Liver (tissue), 9 donors: ENCODE results near the gene MAPKAP1. TPM values are rescaled to one million over a fixed set of nuclear protein-coding genes. Genes with fewer than 3 reads are reported as not detected.
"Not testable (repeated sequence)": the region's sequence is repeated elsewhere in the genome, so short reads cannot be mapped to it uniquely, and the experiment has no call there.

Source experiments
- DNase-seq: peaks from one replicate; pipeline ENCODE4 v3.0.0-alpha.2; 2017; ENCODE audit warnings: low spot score
- H3K27ac ChIP-seq, 2 donors: one replicate each; pipeline ENCODE4 v1.7.0; 2013; ENCODE audit warnings: inconsistent platforms in 2 of 2, low read length in 2 of 2, control low read depth in 1 of 2, low read depth in 1 of 2, mild to moderate bottlenecking in 1 of 2
- H3K27me3 ChIP-seq, 4 donors: one replicate each; pipeline versions ENCODE4 v1.6.1 to v1.7.0; 2013; ENCODE audit warnings: low read length in 3 of 4, inconsistent platforms in 1 of 4, mild to moderate bottlenecking in 1 of 4, moderate library complexity in 1 of 4; ENCODE audit not compliant: control insufficient read depth in 4 of 4, insufficient read depth in 4 of 4
- H3K36me3 ChIP-seq, 4 donors: one replicate each; pipeline versions ENCODE4 v1.6.1 to v1.7.0; 2013; ENCODE audit warnings: low read length in 3 of 4, mild to moderate bottlenecking in 3 of 4, low read depth in 1 of 4, moderate library complexity in 1 of 4; ENCODE audit not compliant: control insufficient read depth in 4 of 4, insufficient read depth in 3 of 4
- H3K4me1 ChIP-seq, 4 donors: one replicate each; pipeline versions ENCODE4 v1.6.1 to v1.7.0; 2013; ENCODE audit warnings: low read length in 3 of 4, mild to moderate bottlenecking in 3 of 4, moderate library complexity in 1 of 4; ENCODE audit not compliant: control insufficient read depth in 4 of 4, insufficient read depth in 4 of 4
- H3K4me3 ChIP-seq, 3 donors: one replicate each; pipeline versions ENCODE4 v1.6.1 to v1.7.0; 2013; ENCODE audit warnings: low read length in 3 of 3, control low read depth in 1 of 3, low read depth in 1 of 3, mild to moderate bottlenecking in 1 of 3
- H3K9ac ChIP-seq, 2 donors: one replicate each; pipeline ENCODE4 v1.7.0; 2013; ENCODE audit warnings: low read length in 2 of 2, mild to moderate bottlenecking in 2 of 2, moderate library complexity in 2 of 2, control low read depth in 1 of 2, low read depth in 1 of 2
- H3K9me3 ChIP-seq, 4 donors: one replicate each; pipeline versions ENCODE4 v1.6.1 to v1.7.0; 2013; ENCODE audit warnings: low read length in 3 of 4; ENCODE audit not compliant: control insufficient read depth in 4 of 4
- EGR1 ChIP-seq, 2 donors: IDR thresholded peaks; 2 replicates each; pipeline ENCODE4 v1.6.1; 2016 to 2018; ENCODE audit warnings: antibody characterized with exemption in 2 of 2, low read depth in 2 of 2
- FOXA1 ChIP-seq: IDR thresholded peaks from 2 replicates; pipeline ENCODE4 v1.6.1; 2016; ENCODE audit warnings: antibody characterized with exemption
- GABPA ChIP-seq, 2 donors: IDR thresholded peaks in 1 of 2; conservative IDR thresholded peaks in 1 of 2; 2 replicates each; pipeline ENCODE4 v1.6.1; 2016; ENCODE audit warnings: antibody characterized with exemption in 2 of 2, mild to moderate bottlenecking in 1 of 2, moderate library complexity in 1 of 2
- HNF4A ChIP-seq, 2 donors: conservative IDR thresholded peaks; 2 replicates each; pipeline ENCODE4 v1.6.1; 2016; ENCODE audit warnings: antibody characterized with exemption in 2 of 2, mild to moderate bottlenecking in 2 of 2
- HNF4G ChIP-seq: IDR thresholded peaks from 2 replicates; pipeline ENCODE4 v1.6.1; 2016; ENCODE audit warnings: antibody characterized with exemption
- JUND ChIP-seq, 2 donors: IDR thresholded peaks; 2 replicates each; pipeline ENCODE4 v1.6.1; 2016; ENCODE audit warnings: antibody characterized with exemption in 2 of 2
- NR2F2 ChIP-seq: IDR thresholded peaks from 2 replicates; pipeline ENCODE4 v1.6.1; 2016; ENCODE audit warnings: antibody characterized with exemption
- RAD21 ChIP-seq, 2 donors: IDR thresholded peaks; 2 replicates each; pipeline ENCODE4 v1.6.1; 2016; ENCODE audit warnings: antibody characterized with exemption in 2 of 2, mild to moderate bottlenecking in 2 of 2
- RXRA ChIP-seq, 2 donors: IDR thresholded peaks; 2 replicates each; pipeline ENCODE4 v1.6.1; 2017 to 2018; ENCODE audit warnings: antibody characterized with exemption in 2 of 2, mild to moderate bottlenecking in 1 of 2
- SP1 ChIP-seq: IDR thresholded peaks from 2 replicates; pipeline ENCODE4 v1.6.1; 2018; ENCODE audit warnings: antibody characterized with exemption, mild to moderate bottlenecking
- WGBS: extraction: QIAGEN DNeasy Blood & Tissue Kit; methylation state at CpG from one replicate; pipeline ENCODE4 v1.1.7; 2013; 5-methylcytosine and 5-hydroxymethylcytosine counted together
- polyA plus RNA-seq, 2 donors: library from polyadenylated mRNA; stranded (reverse) in 1 of 2; unstranded in 1 of 2; fragments of 200-250 nt in 1 of 2; fragments of >200 nt in 1 of 2; fragmentation: Nextera tagmentation in 1 of 2; extraction: Ambion mirVana in 1 of 2; gene quantifications; one replicate each; pipeline versions ENCODE4 v1.2.1 to v1.2.3, GENCODE V29; 2013 to 2015
- total RNA-seq, 2 donors: library from RNA; depleted of rRNA; stranded (reverse); fragments of >200 nt; gene quantifications; one replicate each; pipeline ENCODE4 v1.2.3, GENCODE V29; 2014
- TF ChIP-seq, protein P1 (sequence below): IDR thresholded peaks from 2 replicates; pipeline ENCODE4 v1.6.1; 2016; ENCODE audit warnings: antibody characterized with exemption
- TF ChIP-seq, protein P2 (sequence below): IDR thresholded peaks from 2 replicates; pipeline ENCODE4 v1.6.1; 2016; ENCODE audit warnings: antibody characterized with exemption
- TF ChIP-seq, protein P3 (sequence below): IDR thresholded peaks from 2 replicates; pipeline ENCODE4 v1.6.1; 2016; ENCODE audit warnings: antibody characterized with exemption
- TF ChIP-seq, protein P4 (sequence below): fragments of 150-350 bp; IDR thresholded peaks from 2 replicates; pipeline ENCODE4 v1.5.1; 2017; ENCODE audit warnings: improper control_type of control experiment, low read depth, low read length; ENCODE audit not compliant: missing input control
- donor health status: healthy.
- donor health status: healthy.
- donor health status: healthy.
- donor health status: healthy.
- donor health status: healthy.

MAPKAP1 gene
- total and polyA plus RNA-seq, 4 donors: 23.6 to 55.9 (median 32.7) TPM

DNA sequence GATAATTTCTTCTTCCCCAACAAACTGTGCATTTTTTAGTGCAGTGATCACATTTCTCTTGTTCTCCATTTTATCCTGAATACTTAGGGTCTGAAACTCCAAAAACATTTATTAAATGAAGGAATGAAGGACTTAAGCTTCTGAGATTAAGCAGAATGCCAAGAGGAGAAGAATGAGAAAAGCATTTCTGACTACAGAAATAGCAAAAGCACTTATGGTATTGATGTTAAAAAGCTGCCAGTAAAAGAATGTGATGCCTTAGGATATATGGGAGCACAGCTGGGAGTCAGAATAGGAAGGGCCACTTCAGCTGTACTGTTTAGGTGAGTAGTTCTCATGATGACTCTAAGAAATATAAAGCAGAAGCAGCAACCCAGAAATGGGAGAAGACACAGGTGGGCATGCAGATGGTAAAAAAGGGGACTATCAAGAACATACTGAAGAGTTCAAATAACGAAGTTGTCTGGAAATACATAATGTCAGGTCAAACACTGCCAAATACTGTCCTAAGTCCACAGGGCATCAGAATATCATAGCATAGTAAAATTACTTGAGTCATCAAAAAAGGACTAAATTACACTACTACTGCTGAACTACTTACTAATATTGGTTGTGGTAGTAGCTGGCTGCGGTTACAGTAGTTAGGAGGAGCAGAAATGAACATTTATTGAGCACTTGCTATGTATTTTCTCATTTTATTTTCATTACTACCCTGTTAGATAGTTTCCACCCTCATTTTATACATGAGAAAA is 132.7 kb downstream of the MAPKAP1 start:
- no peaks in the 10 kb centered on the region for H3K9me3 ChIP-seq
- TF ChIP-seq, protein P1, sequence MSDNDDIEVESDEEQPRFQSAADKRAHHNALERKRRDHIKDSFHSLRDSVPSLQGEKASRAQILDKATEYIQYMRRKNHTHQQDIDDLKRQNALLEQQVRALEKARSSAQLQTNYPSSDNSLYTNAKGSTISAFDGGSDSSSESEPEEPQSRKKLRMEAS: no peak
- no peak for TF ChIP-seq RXRA (IDR thresholded peaks at IDR 0.05)
- TF ChIP-seq HNF4A (conservative IDR thresholded peaks at IDR 0.05): no peak
- no peak for TF ChIP-seq HNF4G
- TF ChIP-seq EGR1 (IDR thresholded peaks at IDR 0.05; ENCODE audit: low read depth in 2 of 2): no peak
- TF ChIP-seq JUND (IDR thresholded peaks at IDR 0.05): no peak
- TF ChIP-seq, protein P2, sequence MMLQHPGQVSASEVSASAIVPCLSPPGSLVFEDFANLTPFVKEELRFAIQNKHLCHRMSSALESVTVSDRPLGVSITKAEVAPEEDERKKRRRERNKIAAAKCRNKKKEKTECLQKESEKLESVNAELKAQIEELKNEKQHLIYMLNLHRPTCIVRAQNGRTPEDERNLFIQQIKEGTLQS: no peak
- TF ChIP-seq FOXA1: no peak
- TF ChIP-seq, protein P3, sequence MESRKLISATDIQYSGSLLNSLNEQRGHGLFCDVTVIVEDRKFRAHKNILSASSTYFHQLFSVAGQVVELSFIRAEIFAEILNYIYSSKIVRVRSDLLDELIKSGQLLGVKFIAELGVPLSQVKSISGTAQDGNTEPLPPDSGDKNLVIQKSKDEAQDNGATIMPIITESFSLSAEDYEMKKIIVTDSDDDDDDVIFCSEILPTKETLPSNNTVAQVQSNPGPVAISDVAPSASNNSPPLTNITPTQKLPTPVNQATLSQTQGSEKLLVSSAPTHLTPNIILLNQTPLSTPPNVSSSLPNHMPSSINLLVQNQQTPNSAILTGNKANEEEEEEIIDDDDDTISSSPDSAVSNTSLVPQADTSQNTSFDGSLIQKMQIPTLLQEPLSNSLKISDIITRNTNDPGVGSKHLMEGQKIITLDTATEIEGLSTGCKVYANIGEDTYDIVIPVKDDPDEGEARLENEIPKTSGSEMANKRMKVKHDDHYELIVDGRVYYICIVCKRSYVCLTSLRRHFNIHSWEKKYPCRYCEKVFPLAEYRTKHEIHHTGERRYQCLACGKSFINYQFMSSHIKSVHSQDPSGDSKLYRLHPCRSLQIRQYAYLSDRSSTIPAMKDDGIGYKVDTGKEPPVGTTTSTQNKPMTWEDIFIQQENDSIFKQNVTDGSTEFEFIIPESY: no peak
- no peak for TF ChIP-seq RAD21 (IDR thresholded peaks at IDR 0.05)
- H3K4me1 ChIP-seq: peaks cover 5 to 7% (median 6%) of the 10 kb centered on the region in 4 donors
- no peak overlapping the region for H3K27ac ChIP-seq
- no peaks in the 10 kb centered on the region for H3K27me3 ChIP-seq
- H3K36me3 ChIP-seq: no peaks in the 10 kb centered on the region
- H3K9ac ChIP-seq: no peak overlapping the region
- WGBS: 79% methylated on average over 2 of the region's 2 CpGs
- no peak for DNase-seq
- H3K4me3 ChIP-seq: no peak overlapping the region

DNA sequence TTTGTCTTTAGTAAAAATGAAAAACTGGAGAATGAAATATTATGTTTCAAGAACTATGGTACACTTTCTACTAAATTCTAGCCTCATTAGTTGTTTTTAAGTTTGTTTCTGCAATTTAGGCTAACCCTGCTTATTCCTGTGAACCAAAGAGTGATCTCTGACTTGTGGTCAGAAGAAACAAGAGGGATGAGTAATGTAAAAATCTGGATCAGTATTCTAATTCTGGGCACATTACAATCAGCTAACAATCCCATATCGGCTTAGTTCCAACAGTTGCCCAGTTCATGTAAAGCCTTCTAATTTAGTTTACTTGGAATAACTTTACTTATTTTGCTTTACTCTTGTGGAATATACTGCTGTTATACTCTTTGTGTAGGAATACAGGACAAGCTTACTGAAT is 134.5 kb downstream of the MAPKAP1 start:
- H3K9ac ChIP-seq, H3K4me3 ChIP-seq, H3K36me3 ChIP-seq, H3K9me3 ChIP-seq, DNase-seq, H3K27ac ChIP-seq, H3K4me1 ChIP-seq, H3K27me3 ChIP-seq: not testable (repeated sequence)
- WGBS: 93% methylated on average over 1 of the region's 1 CpG

DNA sequence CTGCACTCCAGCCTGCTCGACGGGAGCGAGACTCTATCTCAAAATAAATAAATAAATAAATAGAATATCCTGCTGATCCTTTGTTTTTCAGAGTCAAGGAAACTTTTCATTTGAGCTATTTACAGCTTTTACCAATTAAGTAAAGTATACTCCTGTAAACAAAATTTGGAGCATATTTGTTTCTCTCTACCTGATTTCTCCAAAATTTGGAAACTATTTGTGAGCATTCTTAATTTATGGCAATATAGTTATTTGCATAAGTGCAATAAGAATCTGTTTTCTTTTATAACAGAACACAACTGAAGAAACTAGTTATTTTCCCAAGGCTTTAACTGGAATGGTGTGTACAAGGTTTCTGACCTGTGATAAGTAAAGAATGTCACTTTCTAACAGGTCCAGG is 135.2 kb downstream of the MAPKAP1 start:
- not testable (repeated sequence) for H3K4me3 ChIP-seq, DNase-seq, H3K27me3 ChIP-seq, H3K9ac ChIP-seq, H3K27ac ChIP-seq, H3K9me3 ChIP-seq, H3K36me3 ChIP-seq, H3K4me1 ChIP-seq
- 96% methylated on average over 3 of the region's 3 CpGs for WGBS

DNA sequence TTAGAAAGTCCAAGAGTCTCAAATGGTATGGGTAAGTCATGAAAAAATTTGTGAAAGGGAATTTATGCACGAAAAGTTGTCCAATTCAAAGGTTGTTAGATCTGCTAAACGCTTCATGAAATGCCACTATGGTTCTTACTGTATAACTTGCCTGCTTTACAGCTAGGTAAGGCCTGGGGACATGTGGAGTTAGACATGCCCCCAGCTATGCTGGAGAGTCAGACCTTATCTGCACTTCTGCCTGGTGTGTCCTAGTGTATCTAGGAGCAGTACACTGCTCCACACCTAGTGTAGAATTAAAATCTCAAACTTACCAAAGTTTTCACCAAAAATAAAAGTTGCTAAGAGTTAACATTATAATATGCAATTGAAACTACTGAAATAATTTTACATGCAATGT is 136.8 kb downstream of the MAPKAP1 start:
- Histone ChIP-seq H3K4me3 (no peak overlapping the region), H3K36me3 (no peaks in the 10 kb centered on the region), H3K9ac (no peak overlapping the region), H3K4me1 (peaks cover 0 to 3% (median under 1%) of the 10 kb centered on the region in 4 donors), H3K27me3 (no peaks in the 10 kb centered on the region), H3K27ac (no peak overlapping the region), H3K9me3 (no peaks in the 10 kb centered on the region)
- 96% methylated on average over 2 of the region's 2 CpGs for WGBS
- DNase-seq: no peak
- no peak for TF ChIP-seq NR2F2
- TF ChIP-seq RXRA (IDR thresholded peaks at IDR 0.05): no peak
- TF ChIP-seq, protein P4, sequence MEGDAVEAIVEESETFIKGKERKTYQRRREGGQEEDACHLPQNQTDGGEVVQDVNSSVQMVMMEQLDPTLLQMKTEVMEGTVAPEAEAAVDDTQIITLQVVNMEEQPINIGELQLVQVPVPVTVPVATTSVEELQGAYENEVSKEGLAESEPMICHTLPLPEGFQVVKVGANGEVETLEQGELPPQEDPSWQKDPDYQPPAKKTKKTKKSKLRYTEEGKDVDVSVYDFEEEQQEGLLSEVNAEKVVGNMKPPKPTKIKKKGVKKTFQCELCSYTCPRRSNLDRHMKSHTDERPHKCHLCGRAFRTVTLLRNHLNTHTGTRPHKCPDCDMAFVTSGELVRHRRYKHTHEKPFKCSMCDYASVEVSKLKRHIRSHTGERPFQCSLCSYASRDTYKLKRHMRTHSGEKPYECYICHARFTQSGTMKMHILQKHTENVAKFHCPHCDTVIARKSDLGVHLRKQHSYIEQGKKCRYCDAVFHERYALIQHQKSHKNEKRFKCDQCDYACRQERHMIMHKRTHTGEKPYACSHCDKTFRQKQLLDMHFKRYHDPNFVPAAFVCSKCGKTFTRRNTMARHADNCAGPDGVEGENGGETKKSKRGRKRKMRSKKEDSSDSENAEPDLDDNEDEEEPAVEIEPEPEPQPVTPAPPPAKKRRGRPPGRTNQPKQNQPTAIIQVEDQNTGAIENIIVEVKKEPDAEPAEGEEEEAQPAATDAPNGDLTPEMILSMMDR: no peak
- no peak for TF ChIP-seq SP1
- no peak for TF ChIP-seq RAD21 (IDR thresholded peaks at IDR 0.05)
- TF ChIP-seq, protein P3: no peak
- TF ChIP-seq GABPA (IDR thresholded peaks at IDR 0.05 in 1 of 2, conservative IDR thresholded peaks at IDR 0.05 in 1 of 2): no peak
